Sigmoid colon (tissue), 7 donors: ENCODE data around the gene PIP5K1C. TPM values are rescaled to one million over a fixed set of nuclear protein-coding genes. Genes with fewer than 3 reads are reported as not detected.

Experiments
- DNase-seq: peaks from one replicate; pipeline ENCODE4 v3.0.0-alpha.2; 2019
- H3K27ac ChIP-seq, 4 donors: fragments of 200-600 bp; sonication (generic); one replicate each; pipeline ENCODE4 v1.5.1; 2016 to 2019; ENCODE audit warnings: mild to moderate bottlenecking in 1 of 4
- H3K27me3 ChIP-seq, 3 donors: fragments of 200-600 bp; sonication (generic); one replicate each; pipeline ENCODE4 v1.5.1; 2019; ENCODE audit warnings: mild to moderate bottlenecking in 1 of 3
- H3K36me3 ChIP-seq, 4 donors: fragments of 200-600 bp; sonication (generic); one replicate each; pipeline ENCODE4 v1.5.1; 2016 to 2019
- H3K4me1 ChIP-seq, 4 donors: fragments of 200-600 bp; sonication (generic); one replicate each; pipeline ENCODE4 v1.5.1; 2017 to 2019
- H3K4me3 ChIP-seq, 4 donors: fragments of 200-600 bp; sonication (generic); one replicate each; pipeline ENCODE4 v1.5.1; 2017 to 2019; ENCODE audit warnings: mild to moderate bottlenecking in 2 of 4, moderate library complexity in 1 of 4
- H3K9me3 ChIP-seq, 4 donors: fragments of 200-600 bp in 3 of 4; sonication (generic) in 3 of 4; one replicate each; pipeline versions ENCODE4 v1.5.1 to v1.6.1; 2013 to 2019
- EP300 ChIP-seq, 4 donors: sonication (generic); formaldehyde crosslinking; IDR thresholded peaks; one replicate each; pipeline ENCODE4 v1.6.1; 2017; ENCODE audit warnings: antibody characterized with exemption in 4 of 4
- POLR2A ChIP-seq, 2 donors: fragments of 450-650 bp; IDR thresholded peaks; one replicate each; pipeline ENCODE4 v1.6.1; 2016; ENCODE audit warnings: antibody characterized with exemption in 2 of 2, mild to moderate bottlenecking in 2 of 2, moderate library complexity in 2 of 2
- POLR2AphosphoS5 ChIP-seq, 4 donors: sonication (generic); formaldehyde crosslinking; IDR thresholded peaks; one replicate each; pipeline ENCODE4 v1.6.1; 2017; ENCODE audit warnings: antibody characterized with exemption in 4 of 4
- WGBS, 2 donors: extraction: QIAGEN DNeasy Blood & Tissue Kit; methylation state at CpG; one replicate each; pipeline ENCODE4 v1.1.7; 2013; 5-methylcytosine and 5-hydroxymethylcytosine counted together
- intact Hi-C: fragments of 100-400 bp; cut with DNase I; formaldehyde crosslinking; loops from one replicate; pipeline ENCODE4 v1.15.1; 2023
- polyA plus RNA-seq, 3 donors: library from polyadenylated mRNA; stranded (reverse); fragments of 200-250 nt; gene quantifications; one replicate each; pipeline ENCODE4 v1.2.3, GENCODE V29; 2013
- total RNA-seq, 4 donors: library from RNA; depleted of rRNA; stranded (reverse); fragments of >200 nt; gene quantifications; one replicate each; pipeline ENCODE4 v1.1.0, GENCODE V29; 2016
- TF ChIP-seq, protein P1 (sequence below), 4 experiments: fragments of 450-650 bp in 3 of 4; fragments of 200-600 bp in 1 of 4; IDR thresholded peaks; one replicate each; pipeline ENCODE4 v1.5.1; 2016 to 2019; ENCODE audit warnings: antibody characterized with exemption in 4 of 4, mild to moderate bottlenecking in 3 of 4, moderate library complexity in 2 of 4
- donor health status: healthy with polysubstance abuse.
- donor health status: Bipolar disorder and iron deficiency.
- donor health status: healthy.

The PIP5K1C gene
- total and polyA plus RNA-seq, 7 donors: 7.8 to 68.7 (median 27.8) TPM

DNA sequence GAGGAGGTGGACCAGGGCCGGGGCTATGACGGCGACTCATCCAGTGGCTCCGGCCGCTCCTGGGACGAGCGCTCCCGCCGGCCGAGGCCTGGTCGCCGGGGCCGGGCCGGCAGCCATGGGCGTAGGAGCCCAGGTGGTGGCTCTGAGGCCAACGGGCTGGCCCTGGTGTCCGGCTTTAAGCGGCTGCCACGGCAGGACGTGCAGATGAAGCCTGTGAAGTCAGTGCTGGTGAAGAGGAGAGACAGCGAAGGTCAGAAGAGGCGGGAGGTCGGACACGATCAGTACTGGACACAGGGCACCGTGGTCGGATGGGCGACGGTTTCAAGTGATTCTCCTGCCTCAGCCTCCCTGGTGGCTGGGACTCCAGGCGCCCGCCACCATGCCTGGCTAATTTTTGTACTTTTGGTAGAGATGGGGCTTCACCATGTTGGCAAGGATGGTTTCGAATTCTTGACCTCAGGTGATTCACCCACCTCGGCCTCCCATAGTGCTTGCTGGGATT lies 30.2 kb upstream of the PIP5K1C start:
- Histone ChIP-seq H3K27me3 (peaks cover 0 to 7% (median 0%) of the 10 kb centered on the region in 3 donors), H3K36me3 (no peaks in the 10 kb centered on the region), H3K27ac (no peak overlapping the region), H3K9me3 (peaks cover 0 to 3% (median 0%) of the 10 kb centered on the region in 4 donors), H3K4me1 (no peaks in the 10 kb centered on the region), H3K4me3 (no peak overlapping the region)
- intact Hi-C loops: no loop called here
- TF ChIP-seq POLR2AphosphoS5 (IDR thresholded peaks at IDR 0.05) (no peak), EP300 (IDR thresholded peaks at IDR 0.05) (no peak), POLR2A (IDR thresholded peaks at IDR 0.05) (no peak)
- TF ChIP-seq, protein P1, sequence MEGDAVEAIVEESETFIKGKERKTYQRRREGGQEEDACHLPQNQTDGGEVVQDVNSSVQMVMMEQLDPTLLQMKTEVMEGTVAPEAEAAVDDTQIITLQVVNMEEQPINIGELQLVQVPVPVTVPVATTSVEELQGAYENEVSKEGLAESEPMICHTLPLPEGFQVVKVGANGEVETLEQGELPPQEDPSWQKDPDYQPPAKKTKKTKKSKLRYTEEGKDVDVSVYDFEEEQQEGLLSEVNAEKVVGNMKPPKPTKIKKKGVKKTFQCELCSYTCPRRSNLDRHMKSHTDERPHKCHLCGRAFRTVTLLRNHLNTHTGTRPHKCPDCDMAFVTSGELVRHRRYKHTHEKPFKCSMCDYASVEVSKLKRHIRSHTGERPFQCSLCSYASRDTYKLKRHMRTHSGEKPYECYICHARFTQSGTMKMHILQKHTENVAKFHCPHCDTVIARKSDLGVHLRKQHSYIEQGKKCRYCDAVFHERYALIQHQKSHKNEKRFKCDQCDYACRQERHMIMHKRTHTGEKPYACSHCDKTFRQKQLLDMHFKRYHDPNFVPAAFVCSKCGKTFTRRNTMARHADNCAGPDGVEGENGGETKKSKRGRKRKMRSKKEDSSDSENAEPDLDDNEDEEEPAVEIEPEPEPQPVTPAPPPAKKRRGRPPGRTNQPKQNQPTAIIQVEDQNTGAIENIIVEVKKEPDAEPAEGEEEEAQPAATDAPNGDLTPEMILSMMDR (IDR thresholded peaks at IDR 0.05): no peak
- no peak for DNase-seq
- WGBS, 2 donors: 93 to 96% methylated on average over 32 of the region's 32 CpGs

GRCh38 chr19:3725640-3726310 lies 25.5 kb upstream of the PIP5K1C start:
- Histone ChIP-seq H3K27me3 (peaks cover 27 to 46% (median 33%) of the 10 kb centered on the region in 3 donors), H3K4me1 (peaks cover 0 to 18% (median 17%) of the 10 kb centered on the region in 4 donors), H3K9me3 (peaks cover 0 to 3% (median 0%) of the 10 kb centered on the region in 4 donors), H3K4me3 (no peak overlapping the region), H3K27ac (no peak overlapping the region), H3K36me3 (no peaks in the 10 kb centered on the region)
- 16 to 29% methylated on average over 14 of the region's 14 CpGs for WGBS, 2 donors
- TF ChIP-seq POLR2AphosphoS5 (IDR thresholded peaks at IDR 0.05) (no peak), POLR2A (IDR thresholded peaks at IDR 0.05) (no peak), EP300 (IDR thresholded peaks at IDR 0.05) (no peak)
- TF ChIP-seq, protein P1 (IDR thresholded peaks at IDR 0.05): no peak
- no peak for DNase-seq
- intact Hi-C loops: no loop called here

- 58 to 74% methylated on average over 3 of the region's 3 CpGs for WGBS, 2 donors
- H3K27ac ChIP-seq: no peak overlapping the region
- no peak overlapping the region for H3K4me3 ChIP-seq
- TF ChIP-seq POLR2A (IDR thresholded peaks at IDR 0.05) (no peak), EP300 (IDR thresholded peaks at IDR 0.05) (no peak), POLR2AphosphoS5 (IDR thresholded peaks at IDR 0.05) (no peak)
- TF ChIP-seq, protein P1 (IDR thresholded peaks at IDR 0.05): no peak
- peaks cover 0 to 18% (median 17%) of the 10 kb centered on the region in 4 donors for H3K4me1 ChIP-seq
- H3K9me3 ChIP-seq: peaks cover 0 to 3% (median 0%) of the 10 kb centered on the region in 4 donors
- intact Hi-C loops: no loop called here
- H3K27me3 ChIP-seq: peaks cover 33 to 52% (median 39%) of the 10 kb centered on the region in 3 donors
- H3K36me3 ChIP-seq: no peaks in the 10 kb centered on the region
- no peak for DNase-seq
These were observed 24.9 kb upstream of the PIP5K1C start for GRCh38 chr19:3725121-3725520.

GRCh38 chr19:3723883-3724282 lies 23.6 kb upstream of the PIP5K1C start:
- intact Hi-C loops: no loop called here
- Histone ChIP-seq H3K36me3 (no peaks in the 10 kb centered on the region), H3K27me3 (peaks cover 36 to 65% (median 45%) of the 10 kb centered on the region in 3 donors), H3K27ac (no peak overlapping the region), H3K4me3 (no peak overlapping the region), H3K9me3 (no peaks in the 10 kb centered on the region), H3K4me1 (peaks cover 0 to 20% (median 18%) of the 10 kb centered on the region in 4 donors)
- WGBS, 2 donors: 57 to 58% methylated on average over 8 of the region's 8 CpGs
- DNase-seq: no peak
- no peak for TF ChIP-seq EP300 (IDR thresholded peaks at IDR 0.05)
- no peak for TF ChIP-seq POLR2A (IDR thresholded peaks at IDR 0.05)
- TF ChIP-seq, protein P1 (IDR thresholded peaks at IDR 0.05): no peak
- no peak for TF ChIP-seq POLR2AphosphoS5 (IDR thresholded peaks at IDR 0.05)
